Natural killer cell (primary cell): ENCODE measurements around the gene GRIN3B. TPM values are rescaled to one million over a fixed set of nuclear protein-coding genes. Genes with fewer than 3 reads are reported as not detected.

ENCODE experiments used
- ATAC-seq, 3 donors: fragments of 150-1000 bp in 2 of 3; fragments of 200-7000 bp in 1 of 3; cut with Tn5 transposase; 1 replicate in 1 of 3; 2 replicates in 2 of 3; pipeline ENCODE4 v1.10.0; 2021; ENCODE audit warnings: mild to moderate bottlenecking in 2 of 3, moderate library complexity in 2 of 3
- DNase-seq, 2 donors: peaks; one replicate each; pipeline versions ENCODE4 v3.0.0 to v3.0.0-alpha.2; 2013 to 2021; ENCODE audit warnings: mixed read lengths in 1 of 2
- H3K27ac ChIP-seq: one replicate; pipeline ENCODE4 v1.5.1; 2013; ENCODE audit warnings: mild to moderate bottlenecking, low read length
- H3K27me3 ChIP-seq: one replicate; pipeline ENCODE4 v1.6.1; 2013; ENCODE audit warnings: low read length; ENCODE audit not compliant: control insufficient read depth, insufficient read depth
- H3K36me3 ChIP-seq: one replicate; pipeline ENCODE4 v1.6.1; 2013; ENCODE audit warnings: low read length; ENCODE audit not compliant: control insufficient read depth, insufficient read depth
- H3K4me1 ChIP-seq: one replicate; pipeline ENCODE4 v1.6.1; 2013; ENCODE audit warnings: low read length; ENCODE audit not compliant: control insufficient read depth, insufficient read depth
- H3K4me3 ChIP-seq: one replicate; pipeline ENCODE4 v1.5.1; 2013; ENCODE audit warnings: low read length
- H3K9me3 ChIP-seq: one replicate; pipeline ENCODE4 v1.6.1; 2013; ENCODE audit warnings: low read length; ENCODE audit not compliant: control insufficient read depth, insufficient read depth
- H3K27ac Mint-ChIP-seq, 2 donors: one replicate each; pipeline ENCODE4 v1.8.0; 2022; ENCODE audit warnings: mild to moderate bottlenecking in 2 of 2, mixed read lengths in 2 of 2, moderate library complexity in 1 of 2
- H3K27me3 Mint-ChIP-seq, 2 donors: one replicate each; pipeline ENCODE4 v1.8.0; 2022; ENCODE audit warnings: low read depth in 2 of 2, mixed read lengths in 2 of 2
- H3K36me3 Mint-ChIP-seq: one replicate; pipeline ENCODE4 v1.8.0; 2022; ENCODE audit warnings: mixed read lengths
- H3K4me1 Mint-ChIP-seq, 2 donors: one replicate each; pipeline ENCODE4 v1.8.0; 2022; ENCODE audit warnings: mixed read lengths in 2 of 2
- H3K4me3 Mint-ChIP-seq: one replicate; pipeline ENCODE4 v1.8.0; 2022; ENCODE audit warnings: mild to moderate bottlenecking, moderate library complexity, mixed read lengths
- H3K9me3 Mint-ChIP-seq, 2 donors: one replicate each; pipeline ENCODE4 v1.8.0; 2022; ENCODE audit warnings: mixed read lengths in 2 of 2
- CTCF ChIP-seq: fragments of 200-600 bp; IDR thresholded peaks from one replicate; pipeline ENCODE4 v1.8.0; 2022; ENCODE audit warnings: antibody characterized with exemption
- WGBS: methylation state at CpG from one replicate; pipeline ENCODE4 v1.1.7; 2013; ENCODE audit warnings: missing lambda C conversion rate; ENCODE audit not compliant: insufficient coverage; 5-methylcytosine and 5-hydroxymethylcytosine counted together
- intact Hi-C: fragments of 100-400 bp; cut with micrococcal nuclease; formaldehyde crosslinking; loops from one replicate; pipeline ENCODE4 v1.14.2; 2022
- total RNA-seq, 4 donors: library from RNA; stranded (reverse); fragments of 120-200 nt in 1 of 4; gene quantifications; one replicate each; pipeline versions ENCODE4 v1.2.3 to v1.2.4, GENCODE V29; 2013 to 2022

The GRIN3B gene
- total RNA-seq, 3 donors from 2014 or later (not counting 1 experiment from before 2014, with no cell fraction given) = 0.09 to 0.15 TPM; not detected in 1

GRCh38 chr19:1011831-1012333, 11.7 kb downstream of the GRIN3B start:
- ATAC-seq = no peak
- peaks cover 40% of the 10 kb centered on the region for H3K36me3 ChIP-seq

DNA sequence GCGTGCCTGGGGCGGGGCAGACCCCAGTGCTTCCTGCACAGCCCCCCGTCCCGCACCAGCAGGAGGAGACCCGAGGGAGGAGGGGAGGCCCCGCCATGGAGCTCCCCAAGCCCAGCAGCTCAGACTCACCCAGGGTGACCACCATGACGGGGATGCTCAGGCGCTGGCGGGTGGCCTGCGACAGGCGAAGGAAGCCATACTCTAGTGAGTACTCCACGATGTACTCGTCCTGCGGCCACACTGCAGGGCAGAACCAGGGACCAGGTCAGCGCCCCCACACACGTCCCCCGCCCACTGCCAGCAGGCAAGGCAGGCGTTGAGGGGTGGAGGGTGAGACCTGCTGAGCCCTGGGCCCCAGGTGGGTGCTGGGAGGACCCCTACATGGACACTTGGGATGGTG, 12.1 kb downstream of the GRIN3B start:
- Histone ChIP-seq H3K27me3 (no peaks in the 10 kb centered on the region), H3K27ac (no peak overlapping the region), H3K4me1 (peaks cover 21% of the 10 kb centered on the region), H3K9me3 (no peaks in the 10 kb centered on the region), H3K36me3 (peaks cover 40% of the 10 kb centered on the region), H3K4me3 (no peak overlapping the region)
- 95% methylated on average over 18 of the region's 18 CpGs for WGBS
- no peaks in the 10 kb centered on the region for H3K9me3 Mint-ChIP-seq
- no peak for TF ChIP-seq CTCF
- H3K27ac Mint-ChIP-seq = no peak overlapping the region
- H3K36me3 Mint-ChIP-seq = no peaks in the 10 kb centered on the region
- intact Hi-C loops = no loop called here
- peaks cover 6 to 19% of the 10 kb centered on the region in 2 donors for H3K4me1 Mint-ChIP-seq
- ATAC-seq = no peak
- H3K27me3 Mint-ChIP-seq = no peaks in the 10 kb centered on the region
- DNase-seq = no peak
- no peak overlapping the region for H3K4me3 Mint-ChIP-seq

More at GRCh38 chr19:1011831-1012333, 11.7 kb downstream of the GRIN3B start:
- Mint-ChIP-seq H3K36me3 (no peaks in the 10 kb centered on the region), H3K9me3 (no peaks in the 10 kb centered on the region), H3K27me3 (no peaks in the 10 kb centered on the region), H3K4me3 (no peak overlapping the region), H3K27ac (no peak overlapping the region), H3K4me1 (peaks cover 2 to 16% of the 10 kb centered on the region in 2 donors)
- peaks cover 16% of the 10 kb centered on the region for H3K4me1 ChIP-seq
- TF ChIP-seq CTCF = no peak
- WGBS = 96% methylated on average over 36 of the region's 36 CpGs
- H3K9me3 ChIP-seq = no peaks in the 10 kb centered on the region
- no peaks in the 10 kb centered on the region for H3K27me3 ChIP-seq
- no peak overlapping the region for H3K27ac ChIP-seq
- intact Hi-C loops = no loop called here
- no peak overlapping the region for H3K4me3 ChIP-seq
- no peak for DNase-seq

DNA sequence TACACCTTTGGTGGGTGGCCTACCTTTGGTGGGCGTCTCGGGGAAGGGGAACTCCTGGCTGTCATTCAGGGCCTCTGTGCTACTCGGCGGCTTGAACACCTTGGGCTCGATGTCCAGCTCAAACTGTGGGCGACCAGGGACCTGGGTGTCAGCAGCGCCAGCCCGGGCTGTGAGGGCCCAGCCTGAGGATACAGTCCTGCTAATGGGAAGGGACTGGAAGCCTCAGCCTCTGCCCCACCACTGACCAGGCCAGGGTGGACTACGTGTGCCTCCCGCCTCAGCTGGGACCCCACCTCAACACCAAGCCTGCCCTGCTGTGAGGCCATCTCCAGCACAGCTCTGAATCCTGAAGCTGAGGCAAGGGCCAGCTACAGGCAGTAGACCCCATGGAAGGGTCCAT, 13.0 kb downstream of the GRIN3B start:
- no peak overlapping the region for H3K4me3 ChIP-seq
- no peak for TF ChIP-seq CTCF
- WGBS = 95% methylated on average over 10 of the region's 10 CpGs
- Mint-ChIP-seq H3K36me3 (no peaks in the 10 kb centered on the region), H3K4me1 (peaks cover 14 to 27% of the 10 kb centered on the region in 2 donors), H3K9me3 (no peaks in the 10 kb centered on the region), H3K4me3 (no peak overlapping the region), H3K27me3 (no peaks in the 10 kb centered on the region), H3K27ac (no peak overlapping the region)
- H3K27me3 ChIP-seq = no peaks in the 10 kb centered on the region
- H3K27ac ChIP-seq = no peak overlapping the region
- DNase-seq (no peak), ATAC-seq (no peak)
- intact Hi-C loops = no loop called here
- H3K4me1 ChIP-seq = peaks cover 30% of the 10 kb centered on the region
- H3K9me3 ChIP-seq = no peaks in the 10 kb centered on the region
- H3K36me3 ChIP-seq = peaks cover 42% of the 10 kb centered on the region
